GM23338 (cell line): ENCODE measurements around the gene CAVIN2.

ENCODE experiments used
- CREB1 ChIP-seq: fragments of 250-450 bp; sonication (Bioruptor Pico); IDR thresholded peaks from 2 replicates; pipeline ENCODE4 v1.5.0; 2020; ENCODE audit warnings: low read depth, mild to moderate bottlenecking, moderate library complexity
- CTCF ChIP-seq, 2 experiments: fragments of 200-600 bp in 1 of 2; sonication (generic) in 1 of 2; conservative IDR thresholded peaks; 2 replicates each; pipeline versions ENCODE4 v1.5.1 to v1.6.1; 2016 to 2017; ENCODE audit warnings: antibody characterized with exemption in 2 of 2, low read depth in 2 of 2, mild to moderate bottlenecking in 2 of 2, moderate library complexity in 1 of 2
- ETS1 ChIP-seq: IDR thresholded peaks from 2 replicates; pipeline ENCODE4 v1.6.1; 2016; ENCODE audit warnings: antibody characterized with exemption
- EZH2 ChIP-seq: fragments of 200-600 bp; sonication (generic); IDR thresholded peaks from one replicate; pipeline ENCODE4 v1.8.0; 2017; ENCODE audit warnings: antibody characterized with exemption, mild to moderate bottlenecking, low read depth; ENCODE audit not compliant: unreplicated experiment
- EZH2phosphoT487 ChIP-seq: fragments of 200-600 bp; sonication (generic); IDR thresholded peaks from one replicate; pipeline ENCODE4 v1.8.1; 2018; ENCODE audit warnings: antibody characterized with exemption; ENCODE audit not compliant: unreplicated experiment
- JUNB ChIP-seq: IDR thresholded peaks from one replicate; pipeline ENCODE4 v1.6.1; 2016; ENCODE audit warnings: antibody characterized with exemption; ENCODE audit not compliant: unreplicated experiment
- NANOG ChIP-seq: IDR thresholded peaks from 2 replicates; pipeline ENCODE4 v1.6.1; 2016; ENCODE audit warnings: antibody characterized with exemption, borderline replicate concordance
- POLR2AphosphoS5 ChIP-seq: IDR thresholded peaks from 2 replicates; pipeline ENCODE4 v1.6.1; 2016; ENCODE audit warnings: antibody characterized with exemption, low read depth
- REST ChIP-seq: IDR thresholded peaks from one replicate; pipeline ENCODE4 v1.6.1; 2018; ENCODE audit warnings: antibody characterized with exemption; ENCODE audit not compliant: unreplicated experiment
- STAT1 ChIP-seq: IDR thresholded peaks from one replicate; pipeline ENCODE4 v1.6.1; 2016; ENCODE audit warnings: antibody characterized with exemption; ENCODE audit not compliant: unreplicated experiment
- ZNF114 ChIP-seq: fragments of 250-450 bp; sonication (Bioruptor Pico); IDR thresholded peaks from 2 replicates; pipeline ENCODE4 v1.5.0; 2020; ENCODE audit warnings: mild to moderate bottlenecking, moderate library complexity
- ZNF331 ChIP-seq: fragments of 250-450 bp; sonication (Bioruptor Pico); IDR thresholded peaks from 2 replicates; pipeline ENCODE4 v1.5.0; 2020; ENCODE audit warnings: low read depth, mild to moderate bottlenecking, moderate library complexity
- ZNF462 ChIP-seq: fragments of 250-450 bp; sonication (Bioruptor Pico); IDR thresholded peaks from 2 replicates; pipeline ENCODE4 v1.5.0; 2020; ENCODE audit warnings: mild to moderate bottlenecking, moderate library complexity

GRCh38 chr2:191803007-191803406, 43.9 kb downstream of the CAVIN2 start:
- TF ChIP-seq REST (no peak), CTCF (conservative IDR thresholded peaks at IDR 0.05; ENCODE audit: low read depth in 2 of 2) (no peak), CREB1 (no peak), POLR2AphosphoS5 (no peak), ZNF331 (no peak), EZH2 (no peak), JUNB (no peak), EZH2phosphoT487 (no peak), STAT1 (no peak), NANOG (no peak), ZNF114 (CRISPR knock-in tag) (no peak), ETS1 (no peak), ZNF462 (no peak)
